HPDE6-E6E7 (cell line): ENCODE data around the gene PLCB1.

ENCODE experiments used
- DNase-seq: peaks from one replicate; pipeline ENCODE4 v3.0.0; 2011; ENCODE audit warnings: missing footprints; ENCODE audit errors: extremely low spot score

PLCB1 gene

DNA sequence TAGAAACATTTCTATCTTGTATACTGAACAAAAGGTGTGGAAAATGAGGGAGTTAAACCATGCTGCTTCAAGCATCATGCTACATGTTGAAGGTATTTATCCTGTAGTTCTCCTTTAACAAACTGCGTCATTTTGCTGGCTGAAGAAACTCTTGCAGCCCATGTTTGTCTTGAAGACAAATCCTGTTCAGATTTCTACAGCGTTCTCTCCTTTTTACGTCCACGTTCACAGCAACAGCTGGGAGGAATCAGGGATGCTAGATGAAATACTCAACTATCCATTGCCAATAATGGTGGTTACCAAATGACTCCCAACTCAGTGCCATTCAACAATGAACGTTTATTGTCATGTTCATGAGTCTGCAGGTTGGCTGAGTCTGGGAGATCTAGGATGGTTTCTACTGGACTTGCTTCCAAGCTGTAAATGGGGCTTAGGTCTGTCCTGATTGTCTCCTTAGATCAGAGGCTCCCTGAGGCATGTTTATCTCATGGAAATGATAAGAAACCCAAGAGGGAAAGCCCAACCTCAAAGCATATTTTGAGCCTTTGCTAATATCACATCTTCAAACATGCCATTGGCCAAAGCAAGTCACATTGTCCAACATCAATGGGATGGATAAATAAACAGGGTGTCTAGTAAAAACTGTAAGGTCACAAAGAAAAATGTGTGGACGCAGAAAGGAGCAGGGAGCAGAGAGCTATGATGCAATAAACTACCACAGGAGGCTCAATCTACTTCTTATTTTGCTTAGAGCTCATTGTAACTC is 2.7 kb upstream of the PLCB1 start:
- DNase-seq = no peak

DNA sequence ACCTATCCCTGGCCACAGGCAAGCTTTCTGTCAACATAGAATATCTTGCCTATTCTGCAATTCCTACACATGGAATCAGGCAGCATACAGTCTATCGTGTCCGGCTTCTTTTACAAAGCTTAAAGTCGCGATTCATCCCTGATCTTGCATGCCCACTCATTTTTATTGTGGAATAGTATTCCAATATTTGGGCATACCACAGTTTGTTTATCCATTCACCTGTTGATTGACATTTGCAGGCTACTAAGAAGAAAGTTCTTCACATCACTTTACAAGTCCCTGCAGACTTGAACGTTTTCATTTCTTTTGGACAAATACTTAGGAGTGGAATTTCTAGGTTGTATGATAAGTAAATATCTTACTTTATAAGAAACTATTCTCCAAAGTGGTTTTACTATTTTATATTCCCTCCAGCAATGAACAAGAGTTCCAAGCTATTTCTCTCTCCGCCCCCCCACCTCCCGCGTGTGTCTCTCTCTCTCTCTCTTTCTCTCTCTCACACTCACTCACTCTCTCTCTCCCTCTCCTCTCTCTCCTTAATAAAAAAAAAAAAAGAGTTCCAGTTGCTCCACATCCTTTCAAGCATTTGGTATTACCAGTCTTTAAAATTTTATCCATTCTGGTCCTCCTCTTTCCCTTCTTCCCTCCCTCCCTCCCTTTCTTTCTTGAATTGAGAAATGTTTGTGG is 1.1 kb upstream of the PLCB1 start:
- no peak for DNase-seq

DNA sequence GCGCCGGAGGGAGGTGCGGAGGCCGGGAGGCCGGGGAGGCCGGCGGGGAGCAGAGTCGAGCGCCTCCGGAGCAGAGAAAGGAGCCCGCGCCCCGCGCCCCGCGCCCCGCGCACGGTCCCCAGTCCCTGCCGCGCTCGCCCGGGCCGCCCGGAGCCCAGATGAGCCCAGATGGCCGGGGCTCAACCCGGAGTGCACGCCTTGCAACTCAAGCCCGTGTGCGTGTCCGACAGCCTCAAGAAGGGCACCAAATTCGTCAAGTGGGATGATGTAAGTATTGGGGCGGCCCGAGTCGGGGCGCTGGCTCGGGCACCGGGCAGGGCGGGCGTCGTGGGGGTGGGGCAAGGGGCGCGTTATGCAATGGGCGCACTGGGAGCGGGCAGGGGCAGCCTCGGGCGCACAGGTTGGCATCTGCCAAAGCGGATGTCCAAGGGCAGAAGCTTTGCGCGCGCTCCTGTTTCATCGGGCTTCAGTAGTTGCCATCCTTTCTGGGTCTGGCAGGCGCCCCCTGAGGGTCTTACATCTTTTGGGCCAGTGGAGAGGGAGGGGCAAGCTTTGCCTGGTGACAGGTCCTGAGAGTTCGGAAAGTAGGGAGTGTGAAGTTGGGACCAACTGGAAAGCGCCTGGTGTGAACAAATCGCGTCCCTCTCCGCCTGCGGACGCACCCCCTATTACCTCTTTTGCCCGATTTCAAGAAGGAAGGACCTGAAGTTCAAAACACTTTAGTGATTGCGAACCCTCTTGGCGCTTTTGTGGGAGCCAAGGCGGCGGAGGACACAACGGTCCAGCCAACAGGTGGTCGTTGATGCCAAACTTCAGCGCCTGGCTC is 631 bp downstream of the PLCB1 start:
- DNase-seq = no peak

DNA sequence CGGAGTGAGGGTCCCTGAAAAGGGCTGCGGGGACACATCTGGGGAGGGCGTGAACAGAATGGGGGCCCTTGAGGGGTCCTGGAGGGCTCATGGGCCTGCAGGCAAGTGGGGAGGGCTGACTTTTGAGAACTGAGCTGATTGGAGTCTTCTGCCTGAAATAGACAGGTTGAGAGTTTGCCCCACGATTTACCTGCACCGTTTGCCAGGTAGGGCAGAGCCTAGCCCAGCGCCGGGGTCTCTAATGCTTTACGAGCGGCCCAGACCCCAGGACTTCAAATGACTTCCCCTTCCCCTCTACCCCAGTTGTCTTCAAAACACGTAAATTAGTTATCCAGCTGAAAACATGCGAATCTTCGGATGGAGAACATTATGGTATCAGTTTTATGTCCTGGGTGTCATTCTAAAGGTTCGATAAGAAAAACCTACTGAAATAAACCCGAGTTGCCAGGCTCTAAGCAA is 1.3 kb downstream of the PLCB1 start:
- no peak for DNase-seq

DNA sequence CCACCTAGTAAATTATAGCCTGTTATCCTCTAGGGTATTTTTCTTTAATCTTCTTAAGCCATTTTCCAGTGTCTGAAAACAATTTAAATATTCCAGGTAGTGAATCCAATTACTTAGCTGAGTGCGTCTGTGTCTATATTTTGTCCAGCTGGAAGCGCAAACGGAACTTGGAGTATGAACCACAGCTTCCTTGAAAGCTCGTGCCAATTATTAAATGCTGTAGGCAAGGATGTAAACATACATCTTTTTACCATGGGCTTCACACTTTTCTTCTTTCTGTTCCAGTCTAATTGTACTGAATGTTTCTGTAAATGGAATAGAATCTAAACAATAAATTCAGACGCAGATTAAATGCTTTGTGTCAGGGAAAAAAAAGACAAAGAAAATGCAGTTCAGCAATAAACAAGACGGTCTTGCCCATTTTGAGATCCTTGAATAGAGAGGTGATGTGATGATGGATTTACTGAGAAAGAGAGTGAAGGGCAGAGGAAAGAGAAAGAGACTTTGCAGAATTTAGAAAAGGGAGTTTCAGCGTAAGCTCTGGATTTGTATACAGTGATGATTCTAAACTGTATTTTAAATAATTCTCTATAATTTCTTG is 1.9 kb downstream of the PLCB1 start:
- no peak for DNase-seq

DNA sequence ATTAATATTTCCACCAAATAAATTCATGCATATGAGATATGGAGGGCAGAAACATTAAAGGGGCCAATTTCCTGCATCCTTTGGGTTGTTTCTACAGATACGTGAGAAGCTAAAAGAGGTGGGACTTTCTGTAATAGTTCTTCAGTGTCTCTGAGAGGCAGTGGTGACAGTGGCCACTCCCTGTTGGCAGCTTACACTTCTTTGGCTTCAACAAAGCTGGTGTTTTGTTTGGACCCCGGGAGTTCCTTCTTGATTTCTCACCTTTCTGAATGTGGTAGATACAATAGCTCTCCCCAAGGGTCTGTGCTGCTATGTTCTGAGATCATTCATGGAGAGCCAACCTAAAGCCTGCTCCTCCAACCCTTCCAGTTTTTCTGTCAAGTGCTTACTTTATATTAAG is 7.8 kb downstream of the PLCB1 start:
- no peak for DNase-seq

DNA sequence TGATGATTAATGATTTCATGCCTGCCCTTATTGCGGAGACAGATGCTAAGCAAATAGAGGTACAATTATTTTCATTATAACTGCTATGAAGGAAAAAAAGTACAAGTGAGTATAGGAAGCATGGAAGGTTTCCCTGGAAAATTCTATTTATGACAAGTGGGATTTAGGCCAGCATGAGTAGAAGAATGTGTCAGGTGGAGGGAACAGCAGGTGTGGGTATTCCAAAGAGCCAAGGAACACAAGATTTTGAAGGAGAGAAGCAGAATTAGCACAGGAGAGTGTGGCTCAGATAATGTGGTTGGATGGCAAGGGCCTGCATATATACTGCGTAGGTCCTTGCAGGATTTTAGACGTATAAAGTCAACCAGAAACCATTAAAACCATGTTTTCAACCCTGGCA is 11.4 kb downstream of the PLCB1 start:
- no peak for DNase-seq

DNA sequence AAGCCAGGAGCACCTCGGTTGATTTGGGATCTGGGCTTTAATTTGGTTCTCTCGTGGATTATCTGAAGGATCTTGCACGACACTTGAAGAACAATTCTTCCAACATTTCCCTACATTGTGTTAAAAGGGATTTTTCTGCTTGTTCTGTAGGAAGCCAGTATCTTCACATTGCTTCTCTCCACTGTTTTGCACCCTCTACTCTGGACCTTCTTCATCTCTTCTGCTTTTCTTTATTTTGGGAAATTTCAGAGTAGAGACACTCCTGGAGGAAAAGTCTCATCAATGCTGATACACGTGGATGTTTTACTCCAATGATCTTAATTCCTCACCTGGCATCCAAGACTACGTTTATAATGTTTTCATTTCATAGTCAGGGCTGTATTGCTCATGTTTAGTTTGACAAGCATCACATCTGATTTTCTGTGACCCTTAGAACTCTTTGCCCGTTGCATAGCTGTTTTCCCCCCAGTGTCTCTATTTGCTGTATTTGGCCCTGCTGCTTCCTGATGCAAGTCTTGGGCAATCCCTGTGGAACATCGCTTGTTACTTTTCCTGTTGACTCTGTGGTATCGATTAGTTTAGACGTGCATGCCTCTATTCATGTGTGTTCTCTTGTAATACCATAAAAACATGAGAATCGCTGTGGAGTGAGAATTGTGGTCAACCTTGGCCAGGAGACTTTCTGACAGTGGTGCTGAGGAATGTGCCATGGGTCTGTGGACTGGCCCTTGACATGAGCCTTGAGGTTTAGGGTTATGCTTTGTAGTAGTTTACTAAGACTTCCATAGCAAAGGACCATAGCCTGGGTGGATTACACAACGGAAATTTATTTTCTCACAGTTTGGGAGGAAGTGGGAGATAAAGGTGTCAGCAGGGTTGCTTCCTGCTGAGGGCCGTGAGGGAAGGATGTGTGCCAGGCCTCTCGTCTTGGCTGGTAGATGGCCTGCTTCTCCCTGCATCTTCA is 12.5 kb downstream of the PLCB1 start:
- no peak for DNase-seq

DNA sequence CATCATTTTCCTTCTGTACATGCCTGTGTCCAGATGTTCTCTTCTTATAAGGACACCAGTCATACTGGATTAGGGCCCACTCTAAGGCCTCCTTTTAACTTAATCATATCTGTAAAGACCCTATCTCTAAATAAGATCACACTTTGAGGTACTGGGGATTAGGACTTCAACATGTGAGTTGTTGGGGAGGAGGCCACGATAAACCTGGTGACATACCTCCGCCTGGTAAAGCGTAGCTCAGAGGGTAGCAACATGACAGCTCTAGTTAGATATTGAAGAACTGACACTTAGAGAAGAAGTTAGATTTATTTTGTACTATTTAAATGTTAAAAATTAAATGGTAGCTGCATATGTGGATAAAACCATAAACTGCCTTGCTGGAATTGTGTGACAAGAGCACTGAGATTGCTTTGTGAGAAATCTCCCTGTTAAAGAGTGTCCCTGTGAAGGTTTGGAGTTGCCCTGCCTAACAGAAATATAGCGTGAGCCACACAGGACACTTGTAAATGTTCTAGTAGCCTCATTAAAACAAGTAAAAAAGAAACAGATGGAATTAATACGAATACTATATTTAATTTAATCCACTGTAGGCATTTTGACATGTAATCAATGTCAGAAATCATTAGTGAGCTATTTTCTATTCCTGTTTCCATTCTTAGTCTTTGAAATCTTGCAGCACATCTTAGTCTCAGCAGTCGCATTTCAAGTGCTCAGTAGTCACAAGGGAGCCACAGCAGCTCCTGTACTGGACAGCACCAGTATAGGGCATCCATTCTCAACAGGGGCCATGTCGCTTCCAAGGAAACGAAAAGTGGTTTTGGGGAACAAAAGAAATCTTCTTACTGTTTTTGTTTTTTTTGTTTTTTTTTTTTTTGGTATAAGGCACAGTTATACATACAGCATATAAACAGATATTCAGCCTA is 13.4 kb downstream of the PLCB1 start:
- DNase-seq = no peak

DNA sequence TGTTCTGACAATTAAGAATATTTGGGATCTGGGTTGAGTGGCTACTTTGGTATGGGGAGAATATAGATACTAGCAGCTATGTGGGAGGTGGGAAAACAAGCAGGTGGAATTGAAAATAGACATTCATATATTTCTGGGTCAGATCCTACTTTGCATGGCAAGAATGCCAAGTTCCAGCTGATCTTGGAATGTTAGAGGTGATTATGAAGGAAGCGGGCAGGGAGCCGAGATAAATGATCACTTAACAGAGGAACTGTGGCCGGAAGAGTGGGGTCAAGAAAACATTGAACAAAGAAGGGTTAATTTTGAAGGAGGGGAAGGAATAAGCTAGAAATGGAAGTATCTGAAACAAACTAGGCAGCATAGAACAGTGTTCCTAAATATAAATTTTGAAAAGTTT is 15.4 kb downstream of the PLCB1 start:
- no peak for DNase-seq

DNA sequence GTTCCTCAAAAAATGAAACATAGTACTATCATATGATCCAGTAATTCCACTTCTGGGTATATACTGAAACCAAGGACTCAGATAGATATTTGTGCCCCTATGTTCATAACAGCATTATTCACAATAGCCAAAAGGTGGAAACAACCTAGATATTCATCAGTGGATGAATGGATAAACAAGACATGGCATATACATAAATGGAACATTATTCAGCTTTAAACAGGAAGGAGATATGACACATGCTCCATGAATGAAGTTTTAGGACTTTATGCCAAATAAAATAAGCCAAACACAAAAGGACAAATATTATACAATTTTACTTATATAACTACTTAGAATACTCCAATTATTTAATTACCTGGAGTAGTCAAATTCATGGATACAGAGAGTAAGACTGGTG is 16.4 kb downstream of the PLCB1 start:
- DNase-seq = no peak

DNA sequence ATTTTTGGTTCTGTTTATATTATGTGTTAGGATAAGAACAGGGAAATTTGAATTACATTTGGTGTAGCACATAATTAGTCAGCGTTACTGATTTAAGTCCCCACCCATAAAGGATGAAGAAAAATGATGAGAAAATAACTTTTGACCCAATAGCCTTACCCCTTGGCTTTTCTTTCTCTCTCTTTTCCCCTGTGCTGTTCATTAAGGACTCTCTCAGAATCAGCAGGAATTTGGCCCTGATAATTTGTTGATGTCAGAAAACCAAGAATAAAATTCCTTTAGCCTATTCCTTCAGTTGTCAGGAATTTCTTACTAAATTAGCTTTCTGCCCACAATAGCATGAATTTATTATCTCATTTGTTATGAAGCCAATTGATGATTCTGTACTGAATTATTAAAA is 18.5 kb downstream of the PLCB1 start:
- no peak for DNase-seq

DNA sequence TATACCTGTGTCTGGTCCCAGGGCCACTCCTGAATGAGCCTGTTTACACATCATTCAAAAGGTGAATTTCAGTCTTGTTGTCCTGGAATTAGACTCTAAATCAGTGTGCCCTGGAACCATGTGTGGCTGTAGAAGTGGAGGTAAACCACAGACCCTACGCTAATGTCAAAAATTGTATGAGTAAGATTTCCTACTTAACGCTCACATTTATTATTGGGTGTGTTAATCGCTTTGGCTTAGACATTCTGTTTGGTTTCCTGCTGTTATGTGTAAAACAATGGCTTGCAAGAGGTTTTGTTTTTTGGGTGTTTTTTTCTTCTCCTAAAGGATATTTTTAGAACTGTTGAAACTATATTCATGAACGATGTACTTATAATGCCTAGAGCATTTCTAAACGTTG is 19.3 kb downstream of the PLCB1 start:
- no peak for DNase-seq

DNA sequence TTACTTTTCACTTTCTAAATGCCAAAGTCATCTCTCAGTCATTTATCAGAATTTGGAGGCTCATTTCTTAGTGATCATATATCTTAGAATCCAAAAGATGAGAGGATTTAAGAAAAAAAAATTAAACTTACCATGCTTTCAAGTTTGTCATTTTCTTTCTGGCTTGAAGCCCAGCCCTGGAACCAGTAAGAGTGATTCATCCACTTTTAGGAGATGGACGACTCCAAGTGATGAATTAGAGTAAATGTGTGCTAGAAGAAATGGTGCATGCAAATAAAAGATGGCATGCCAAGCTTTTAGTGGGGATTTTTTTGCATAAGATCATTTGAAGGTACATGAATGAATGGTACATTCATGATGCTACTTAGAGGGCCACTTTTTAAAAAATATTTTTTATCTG is 20.1 kb downstream of the PLCB1 start:
- no peak for DNase-seq

DNA sequence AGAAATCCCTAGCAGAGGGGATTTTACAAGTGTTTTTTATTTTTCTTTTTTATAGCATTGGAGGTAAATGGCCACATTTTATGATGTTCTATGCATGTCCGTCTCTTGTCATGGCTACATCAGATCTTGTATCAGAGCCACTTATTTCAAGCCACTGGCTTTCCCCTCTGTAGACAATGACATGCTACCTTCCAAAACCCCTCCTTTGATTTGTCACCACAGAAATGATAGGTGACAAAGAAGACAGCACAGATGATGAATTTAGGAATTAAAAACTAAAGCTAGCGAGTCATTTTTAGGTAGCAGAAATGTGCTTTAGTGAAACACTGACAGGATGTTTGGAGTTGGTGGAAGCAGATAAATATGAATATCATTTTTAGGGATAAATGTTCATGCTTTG is 20.8 kb downstream of the PLCB1 start:
- DNase-seq = no peak

DNA sequence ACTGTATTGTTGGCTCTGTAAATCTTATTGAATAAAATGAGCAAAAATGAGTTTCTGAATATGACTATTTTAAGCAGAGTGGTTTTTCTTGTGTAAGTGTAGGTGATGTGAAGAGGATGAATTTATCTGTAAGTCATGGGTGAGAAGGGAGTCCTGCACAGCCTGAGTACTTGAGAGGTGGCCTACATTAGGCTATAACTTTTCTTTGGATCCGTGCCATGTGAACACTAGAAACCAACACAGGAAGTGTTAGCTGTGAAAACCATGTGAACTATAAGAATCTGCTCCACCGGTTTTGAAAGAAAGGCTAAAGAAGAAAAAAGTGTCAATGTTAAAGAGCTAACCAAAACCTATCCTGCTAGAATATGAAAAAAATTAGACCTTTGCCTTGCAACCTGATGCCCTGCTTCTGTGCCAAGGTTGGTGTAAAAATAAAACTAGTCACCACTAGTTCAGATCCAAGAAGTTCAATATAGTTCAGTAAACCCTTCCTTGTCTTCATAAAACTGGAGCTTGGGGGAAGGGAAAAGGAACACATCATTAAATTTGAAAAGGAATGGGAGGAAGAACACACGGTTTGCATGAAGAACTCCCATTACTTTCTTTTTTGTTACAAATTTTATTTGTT is 21.3 kb downstream of the PLCB1 start:
- DNase-seq = no peak

DNA sequence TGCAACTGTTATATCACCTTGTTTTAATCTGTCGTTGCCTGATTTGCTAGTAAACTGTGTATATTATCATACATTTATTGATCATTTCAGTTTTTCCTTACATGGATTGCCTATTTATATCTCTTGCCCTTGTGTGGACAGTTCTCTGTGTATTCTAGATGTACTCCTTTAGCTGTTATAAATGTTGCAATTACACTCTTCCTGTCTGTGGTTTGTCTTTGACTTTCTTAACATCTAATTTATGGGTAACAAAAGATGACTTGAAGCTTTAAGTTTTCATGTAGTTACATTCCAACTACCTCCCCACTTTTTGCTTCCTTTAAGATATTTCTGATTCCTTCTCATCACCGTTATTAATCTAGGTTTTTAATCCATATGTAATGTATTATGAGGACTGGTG is 22.6 kb downstream of the PLCB1 start:
- DNase-seq = no peak

DNA sequence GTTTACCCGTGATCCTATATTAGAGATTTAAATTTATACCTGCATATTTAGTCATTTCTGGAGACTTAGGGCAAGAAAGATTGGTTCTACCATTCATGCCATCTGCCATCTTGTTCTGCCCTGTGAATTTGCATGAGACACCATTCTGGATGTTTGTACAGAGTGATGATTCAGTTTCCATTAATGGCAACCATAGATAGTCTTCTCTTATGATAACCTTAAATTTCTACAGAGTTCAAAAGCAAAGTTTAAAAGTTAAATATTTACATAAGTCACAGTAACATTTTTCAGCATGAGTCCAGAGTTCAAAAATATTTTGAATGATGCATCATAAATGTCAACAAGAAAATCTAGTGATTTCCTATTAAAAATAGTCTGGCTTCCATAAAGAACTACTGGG is 23.2 kb downstream of the PLCB1 start:
- DNase-seq = no peak

DNA sequence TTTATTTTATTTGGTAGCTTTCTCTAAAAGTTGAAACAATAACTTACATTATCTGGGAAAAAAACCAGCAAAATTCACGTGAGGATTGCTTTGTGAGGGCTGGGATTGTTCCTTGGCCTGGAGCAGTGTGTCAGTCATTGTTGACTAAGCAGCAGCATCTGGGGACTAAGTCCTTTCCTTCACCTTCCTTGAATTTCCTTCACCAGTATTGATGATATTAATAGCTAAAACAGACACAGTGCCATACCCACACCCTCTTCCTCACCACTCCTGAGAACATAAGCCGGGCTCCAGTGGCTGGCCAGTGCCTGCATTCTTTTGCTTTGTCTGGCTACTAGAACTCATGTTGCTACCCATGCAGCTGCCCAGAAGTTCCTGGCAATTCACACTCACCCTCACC is 23.7 kb downstream of the PLCB1 start:
- DNase-seq = no peak
